ENCODE measurements around the gene TXNRD1. TPM values are rescaled to one million over a fixed set of nuclear protein-coding genes. Genes with fewer than 3 reads are reported as not detected.

TXNRD1 gene
- total and polyA plus RNA-seq, 2 of the 8 experiments (the other 6 are each of a cell fraction or from before 2014, with no cell fraction given) = 56.8 to 127 TPM

GRCh38 chr12:104286516-104287482 lies 71.2 kb downstream of the TXNRD1 start (continued):
- TF ChIP-seq TAF7 (optimal IDR thresholded peaks at IDR 0.05; ENCODE audit: borderline replicate concordance, low read depth, low read length) = peak; percentile 76
- no peak for TF ChIP-seq CBX5 (IDR thresholded peaks at IDR 0.05; ENCODE audit: low read depth, low read length)
- peak; percentile 83; the same call in 1 of the 2 replicates for TF ChIP-seq GTF2F1 (IDR thresholded peaks at IDR 0.05; ENCODE audit: borderline replicate concordance, low read depth, low read length)
- no peak for TF ChIP-seq KDM5A (IDR thresholded peaks at IDR 0.05; ENCODE audit: low read length)
- TF ChIP-seq RAD21 (IDR thresholded peaks at IDR 0.05 in 1 of 2, conservative IDR thresholded peaks at IDR 0.05 in 1 of 2; ENCODE audit: low read depth in 2 of 2, low read length in 2 of 2) = no peak
- TF ChIP-seq RNF2 (IDR thresholded peaks at IDR 0.05; ENCODE audit: borderline replicate concordance, low read depth, low read length, missing control alignments, poor library complexity, severe bottlenecking) = no peak
- TF ChIP-seq SP2 (IDR thresholded peaks at IDR 0.05; ENCODE audit: low read length) = no peak
- TF ChIP-seq HDAC2 (IDR thresholded peaks at IDR 0.05; ENCODE audit: borderline replicate concordance in 1 of 2, low read depth in 2 of 2, low read length in 2 of 2) = peak; percentile 10 to 94; a peak in 2 of 4 replicates
- TF ChIP-seq BCL11A (IDR thresholded peaks at IDR 0.05; ENCODE audit: low read depth in 2 of 2, low read length in 2 of 2) = no peak
- TF ChIP-seq FOSL1 (IDR thresholded peaks at IDR 0.05; ENCODE audit: insufficient read depth, low read depth, low read length) = no peak
- TF ChIP-seq CREB1 (IDR thresholded peaks at IDR 0.05) = peak; percentile 52

All from H1 (cell line).